GM12892 (cell line): ENCODE measurements around the gene CNTN4.

Source experiments
- POLR2A ChIP-seq: IDR thresholded peaks from 2 replicates; pipeline ENCODE4 v1.6.1; 2011; ENCODE audit warnings: low read depth, low read length, control low read depth
- POLR2AphosphoS5 ChIP-seq: IDR thresholded peaks from 2 replicates; pipeline ENCODE4 v1.6.1; 2011; ENCODE audit warnings: low read depth, low read length, control low read depth
- TAF1 ChIP-seq: IDR thresholded peaks from 2 replicates; pipeline ENCODE4 v1.6.1; 2011; ENCODE audit warnings: low read depth, mild to moderate bottlenecking, control low read depth, low read length, borderline replicate concordance

DNA sequence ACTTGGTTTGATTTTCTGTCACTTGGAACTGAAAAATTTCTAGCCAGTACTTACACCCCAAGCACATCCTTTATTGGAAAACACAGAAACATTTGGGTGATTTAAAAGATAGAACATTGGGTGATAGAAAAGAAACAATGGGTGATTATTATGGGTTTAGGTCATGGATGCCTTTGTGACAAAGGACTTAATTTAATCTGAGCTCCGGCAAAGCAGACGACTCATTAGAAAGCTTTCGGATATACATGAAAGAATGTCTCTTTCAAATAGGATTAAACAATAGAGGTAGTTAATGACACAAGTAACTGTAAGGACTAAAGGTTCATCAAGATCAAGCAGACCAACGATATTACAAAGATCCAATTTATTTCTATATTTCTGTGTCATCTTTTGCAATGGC, 37.3 kb upstream of the CNTN4 start:
- TF ChIP-seq POLR2AphosphoS5 (no peak), POLR2A (no peak), TAF1 (no peak)
